GM12892 (cell line): ENCODE data around the gene SERPINB2.

Experiments
- POLR2A ChIP-seq: IDR thresholded peaks from 2 replicates; pipeline ENCODE4 v1.6.1; 2011; ENCODE audit warnings: low read depth, low read length, control low read depth
- TAF1 ChIP-seq: IDR thresholded peaks from 2 replicates; pipeline ENCODE4 v1.6.1; 2011; ENCODE audit warnings: low read depth, mild to moderate bottlenecking, control low read depth, low read length, borderline replicate concordance

DNA sequence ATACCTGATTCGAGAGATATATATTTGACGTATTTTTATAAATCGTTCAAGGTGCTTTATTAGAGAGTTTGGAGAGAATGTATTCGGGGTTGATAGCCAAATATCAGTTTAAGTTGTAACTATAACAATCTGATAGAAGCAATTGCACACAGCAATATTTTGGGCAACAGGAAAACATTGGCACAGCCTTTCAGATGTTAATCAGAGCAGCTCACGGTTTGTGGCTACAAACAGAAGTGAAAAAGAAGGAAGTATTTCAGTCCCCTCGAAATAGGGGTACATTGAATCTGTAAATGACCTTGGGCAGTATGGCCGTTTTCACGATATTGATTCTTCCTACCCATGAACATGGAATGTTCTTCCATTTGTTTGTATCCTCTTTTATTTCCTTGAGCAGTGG lies 40.8 kb downstream of the SERPINB2 start:
- TF ChIP-seq TAF1 (no peak), POLR2A (no peak)
